AG04449 (cell line): Measurements from ENCODE around the gene RAX.
A peak's percentile ranks its signal among the peaks of the same experiment; 100 is the strongest.

Experiments
- CTCF ChIA-PET: fragments of 350-600 bp; formaldehyde crosslinking; extraction: SDS; loops from one replicate; lab custom pipeline; 2021; ENCODE audit warnings: antibody characterized with exemption; lab: Yijun Ruan, JAX
- POLR2A ChIA-PET: fragments of 400-600, 350-600 bp; formaldehyde crosslinking; extraction: SDS; loops from one replicate; lab custom pipeline; 2020; ENCODE audit warnings: antibody characterized with exemption, inconsistent platforms; lab: Yijun Ruan, JAX
- DNase-seq: peaks from one replicate; pipeline ENCODE4 v3.0.0-alpha.2; 2010; ENCODE audit warnings: low read depth, low spot score
- H3K4me3 ChIP-seq: 2 replicates; pipeline ENCODE4 v1.5.1; 2011; ENCODE audit warnings: low read depth, mild to moderate bottlenecking, control low read depth, low read length
- CTCF ChIP-seq: IDR thresholded peaks from one replicate; pipeline ENCODE4 v1.5.1; 2011; ENCODE audit warnings: mild to moderate bottlenecking, moderate library complexity, low read length, control low read depth, inconsistent platforms; ENCODE audit not compliant: insufficient read depth; ENCODE audit errors: missing control alignments

The RAX gene

GRCh38 chr18:59272891-59273758 is at the start of gene RAX:
Gene RAX (minus strand): TSS chr18:59273454. CDS start chr18:59273206, 248 bp downstream.
- POLR2A ChIA-PET, result no interaction called here
- no peak for DNase-seq
- H3K4me3 ChIP-seq, result peak within 1 kb of the TSS; percentile 23
- CTCF ChIA-PET, result interaction anchor here (1.0 to 5.2 kb wide), 7 partner anchors 10 to 189 kb away, joined by 4 to 24 read pairs (median 7); no protein-coding TSS in a partner anchor
- peak; percentile 18 for TF ChIP-seq CTCF

GRCh38 chr18:59318460-59319050 is 45.3 kb upstream of the RAX start, which contains the start of gene CPLX4:
Gene CPLX4 (minus strand): TSS chr18:59318649. CDS start chr18:59318462, 187 bp downstream.
- H3K4me3 ChIP-seq, result no peak within 1 kb of the TSS
- CTCF ChIA-PET, result interaction anchor here (1.1 to 2.2 kb wide), 4 partner anchors 10 to 84 kb away, joined by 3 to 25 read pairs (median 5); no protein-coding TSS in a partner anchor
- no peak for TF ChIP-seq CTCF
- DNase-seq, result no peak
- POLR2A ChIA-PET, result no interaction called here

GRCh38 chr18:59311631-59312030 is 38.4 kb upstream of the RAX start:
- no peak for DNase-seq
- CTCF ChIA-PET, result interaction anchor here (0.8 to 5.8 kb wide), 5 partner anchors 8 to 91 kb away, joined by 3 to 186 read pairs (median 7); no protein-coding TSS in a partner anchor
- POLR2A ChIA-PET, result no interaction called here
- no peak for TF ChIP-seq CTCF
- no peak overlapping the region for H3K4me3 ChIP-seq

- no peak for TF ChIP-seq CTCF
- DNase-seq, result no peak
- CTCF ChIA-PET, result interaction anchor here (0.7 to 5.8 kb wide), 16 partner anchors 9 to 517 kb away, joined by 3 to 186 read pairs (median 7); partner anchors contain the start of genes CPLX4 and RAX
- H3K4me3 ChIP-seq, result peak overlapping the region; percentile 48
- POLR2A ChIA-PET, result interaction anchor here (0.9 kb wide), 1 partner anchor 60 kb away, joined by 3 read pairs; no protein-coding TSS in a partner anchor
Observed at GRCh38 chr18:59308938-59309260, 35.6 kb upstream of the RAX start.

GRCh38 chr18:59308248-59308937 is 35.1 kb upstream of the RAX start:
- peak; percentile 97 for TF ChIP-seq CTCF
- CTCF ChIA-PET, result interaction anchor here (0.6 to 5.8 kb wide), 49 partner anchors 7 to 1350 kb away, joined by 3 to 186 read pairs (median 4); partner anchors contain the start of genes CPLX4 and RAX
- peak overlapping the region; percentile 48 for H3K4me3 ChIP-seq
- POLR2A ChIA-PET, result interaction anchor here (0.9 kb wide), 1 partner anchor 59 kb away, joined by 3 read pairs; no protein-coding TSS in a partner anchor
- no peak for DNase-seq
